GM23338 (cell line): ENCODE data around the gene KRTAP12-1.

ENCODE experiments used
- CREB1 ChIP-seq: fragments of 250-450 bp; sonication (Bioruptor Pico); IDR thresholded peaks from 2 replicates; pipeline ENCODE4 v1.5.0; 2020; ENCODE audit warnings: low read depth, mild to moderate bottlenecking, moderate library complexity
- EZH2 ChIP-seq: fragments of 200-600 bp; sonication (generic); IDR thresholded peaks from one replicate; pipeline ENCODE4 v1.8.0; 2017; ENCODE audit warnings: antibody characterized with exemption, mild to moderate bottlenecking, low read depth; ENCODE audit not compliant: unreplicated experiment
- EZH2phosphoT487 ChIP-seq: fragments of 200-600 bp; sonication (generic); IDR thresholded peaks from one replicate; pipeline ENCODE4 v1.8.1; 2018; ENCODE audit warnings: antibody characterized with exemption; ENCODE audit not compliant: unreplicated experiment
- JUNB ChIP-seq: IDR thresholded peaks from one replicate; pipeline ENCODE4 v1.6.1; 2016; ENCODE audit warnings: antibody characterized with exemption; ENCODE audit not compliant: unreplicated experiment
- POLR2AphosphoS5 ChIP-seq: IDR thresholded peaks from 2 replicates; pipeline ENCODE4 v1.6.1; 2016; ENCODE audit warnings: antibody characterized with exemption, low read depth
- STAT1 ChIP-seq: IDR thresholded peaks from one replicate; pipeline ENCODE4 v1.6.1; 2016; ENCODE audit warnings: antibody characterized with exemption; ENCODE audit not compliant: unreplicated experiment
- TF ChIP-seq, protein P1 (sequence below), 2 experiments: fragments of 200-600 bp in 1 of 2; sonication (generic) in 1 of 2; conservative IDR thresholded peaks; 2 replicates each; pipeline versions ENCODE4 v1.5.1 to v1.6.1; 2016 to 2017; ENCODE audit warnings: antibody characterized with exemption in 2 of 2, low read depth in 2 of 2, mild to moderate bottlenecking in 2 of 2, moderate library complexity in 1 of 2
- TF ChIP-seq, protein P2 (sequence below): IDR thresholded peaks from 2 replicates; pipeline ENCODE4 v1.6.1; 2016; ENCODE audit warnings: antibody characterized with exemption
- TF ChIP-seq, protein P3 (sequence below): IDR thresholded peaks from one replicate; pipeline ENCODE4 v1.6.1; 2018; ENCODE audit warnings: antibody characterized with exemption; ENCODE audit not compliant: unreplicated experiment
- TF ChIP-seq, protein P4 (sequence below): fragments of 250-450 bp; sonication (Bioruptor Pico); IDR thresholded peaks from 2 replicates; pipeline ENCODE4 v1.5.0; 2020; ENCODE audit warnings: mild to moderate bottlenecking, moderate library complexity

DNA sequence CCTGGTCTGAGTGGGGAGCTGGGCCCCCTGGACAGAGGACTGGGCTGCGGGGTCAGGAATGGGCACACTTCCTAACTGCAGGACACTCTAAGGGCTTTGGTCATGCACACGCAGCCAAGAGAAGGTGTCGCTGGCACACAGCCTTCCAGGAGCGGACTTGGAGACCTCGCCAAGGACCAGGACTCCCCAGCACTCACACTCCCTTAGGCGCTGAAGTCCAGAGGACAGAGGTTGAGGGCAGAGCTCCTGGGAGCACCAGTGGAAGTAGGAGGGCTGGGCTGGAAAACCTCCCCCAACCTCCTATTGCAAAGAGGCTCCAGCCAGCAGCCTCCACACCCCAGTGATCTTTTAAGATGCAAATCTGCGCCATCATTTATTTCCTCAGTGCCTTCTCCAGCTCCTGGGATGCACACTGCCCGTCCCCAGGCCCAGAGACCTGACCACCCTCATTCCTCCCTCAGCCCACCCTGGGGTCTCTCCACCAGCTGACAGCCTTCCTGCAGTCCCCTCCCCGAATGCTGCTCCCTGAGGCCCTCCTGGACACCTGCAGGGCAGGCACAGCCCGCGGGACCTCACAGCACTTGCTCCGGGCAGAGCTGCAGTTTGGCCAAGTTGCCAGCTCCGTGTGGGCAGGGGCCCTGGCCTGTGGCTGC lies 26.4 kb upstream of the KRTAP12-1 start:
- TF ChIP-seq, protein P1, sequence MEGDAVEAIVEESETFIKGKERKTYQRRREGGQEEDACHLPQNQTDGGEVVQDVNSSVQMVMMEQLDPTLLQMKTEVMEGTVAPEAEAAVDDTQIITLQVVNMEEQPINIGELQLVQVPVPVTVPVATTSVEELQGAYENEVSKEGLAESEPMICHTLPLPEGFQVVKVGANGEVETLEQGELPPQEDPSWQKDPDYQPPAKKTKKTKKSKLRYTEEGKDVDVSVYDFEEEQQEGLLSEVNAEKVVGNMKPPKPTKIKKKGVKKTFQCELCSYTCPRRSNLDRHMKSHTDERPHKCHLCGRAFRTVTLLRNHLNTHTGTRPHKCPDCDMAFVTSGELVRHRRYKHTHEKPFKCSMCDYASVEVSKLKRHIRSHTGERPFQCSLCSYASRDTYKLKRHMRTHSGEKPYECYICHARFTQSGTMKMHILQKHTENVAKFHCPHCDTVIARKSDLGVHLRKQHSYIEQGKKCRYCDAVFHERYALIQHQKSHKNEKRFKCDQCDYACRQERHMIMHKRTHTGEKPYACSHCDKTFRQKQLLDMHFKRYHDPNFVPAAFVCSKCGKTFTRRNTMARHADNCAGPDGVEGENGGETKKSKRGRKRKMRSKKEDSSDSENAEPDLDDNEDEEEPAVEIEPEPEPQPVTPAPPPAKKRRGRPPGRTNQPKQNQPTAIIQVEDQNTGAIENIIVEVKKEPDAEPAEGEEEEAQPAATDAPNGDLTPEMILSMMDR (conservative IDR thresholded peaks at IDR 0.05; ENCODE audit: low read depth in 2 of 2): no peak
- no peak for TF ChIP-seq POLR2AphosphoS5
- peak; percentile 71 for TF ChIP-seq EZH2
- TF ChIP-seq CREB1: no peak
- TF ChIP-seq, protein P2, sequence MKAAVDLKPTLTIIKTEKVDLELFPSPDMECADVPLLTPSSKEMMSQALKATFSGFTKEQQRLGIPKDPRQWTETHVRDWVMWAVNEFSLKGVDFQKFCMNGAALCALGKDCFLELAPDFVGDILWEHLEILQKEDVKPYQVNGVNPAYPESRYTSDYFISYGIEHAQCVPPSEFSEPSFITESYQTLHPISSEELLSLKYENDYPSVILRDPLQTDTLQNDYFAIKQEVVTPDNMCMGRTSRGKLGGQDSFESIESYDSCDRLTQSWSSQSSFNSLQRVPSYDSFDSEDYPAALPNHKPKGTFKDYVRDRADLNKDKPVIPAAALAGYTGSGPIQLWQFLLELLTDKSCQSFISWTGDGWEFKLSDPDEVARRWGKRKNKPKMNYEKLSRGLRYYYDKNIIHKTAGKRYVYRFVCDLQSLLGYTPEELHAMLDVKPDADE: no peak
- TF ChIP-seq, protein P3, sequence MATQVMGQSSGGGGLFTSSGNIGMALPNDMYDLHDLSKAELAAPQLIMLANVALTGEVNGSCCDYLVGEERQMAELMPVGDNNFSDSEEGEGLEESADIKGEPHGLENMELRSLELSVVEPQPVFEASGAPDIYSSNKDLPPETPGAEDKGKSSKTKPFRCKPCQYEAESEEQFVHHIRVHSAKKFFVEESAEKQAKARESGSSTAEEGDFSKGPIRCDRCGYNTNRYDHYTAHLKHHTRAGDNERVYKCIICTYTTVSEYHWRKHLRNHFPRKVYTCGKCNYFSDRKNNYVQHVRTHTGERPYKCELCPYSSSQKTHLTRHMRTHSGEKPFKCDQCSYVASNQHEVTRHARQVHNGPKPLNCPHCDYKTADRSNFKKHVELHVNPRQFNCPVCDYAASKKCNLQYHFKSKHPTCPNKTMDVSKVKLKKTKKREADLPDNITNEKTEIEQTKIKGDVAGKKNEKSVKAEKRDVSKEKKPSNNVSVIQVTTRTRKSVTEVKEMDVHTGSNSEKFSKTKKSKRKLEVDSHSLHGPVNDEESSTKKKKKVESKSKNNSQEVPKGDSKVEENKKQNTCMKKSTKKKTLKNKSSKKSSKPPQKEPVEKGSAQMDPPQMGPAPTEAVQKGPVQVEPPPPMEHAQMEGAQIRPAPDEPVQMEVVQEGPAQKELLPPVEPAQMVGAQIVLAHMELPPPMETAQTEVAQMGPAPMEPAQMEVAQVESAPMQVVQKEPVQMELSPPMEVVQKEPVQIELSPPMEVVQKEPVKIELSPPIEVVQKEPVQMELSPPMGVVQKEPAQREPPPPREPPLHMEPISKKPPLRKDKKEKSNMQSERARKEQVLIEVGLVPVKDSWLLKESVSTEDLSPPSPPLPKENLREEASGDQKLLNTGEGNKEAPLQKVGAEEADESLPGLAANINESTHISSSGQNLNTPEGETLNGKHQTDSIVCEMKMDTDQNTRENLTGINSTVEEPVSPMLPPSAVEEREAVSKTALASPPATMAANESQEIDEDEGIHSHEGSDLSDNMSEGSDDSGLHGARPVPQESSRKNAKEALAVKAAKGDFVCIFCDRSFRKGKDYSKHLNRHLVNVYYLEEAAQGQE: no peak
- no peak for TF ChIP-seq EZH2phosphoT487
- no peak for TF ChIP-seq STAT1
- TF ChIP-seq, protein P4, sequence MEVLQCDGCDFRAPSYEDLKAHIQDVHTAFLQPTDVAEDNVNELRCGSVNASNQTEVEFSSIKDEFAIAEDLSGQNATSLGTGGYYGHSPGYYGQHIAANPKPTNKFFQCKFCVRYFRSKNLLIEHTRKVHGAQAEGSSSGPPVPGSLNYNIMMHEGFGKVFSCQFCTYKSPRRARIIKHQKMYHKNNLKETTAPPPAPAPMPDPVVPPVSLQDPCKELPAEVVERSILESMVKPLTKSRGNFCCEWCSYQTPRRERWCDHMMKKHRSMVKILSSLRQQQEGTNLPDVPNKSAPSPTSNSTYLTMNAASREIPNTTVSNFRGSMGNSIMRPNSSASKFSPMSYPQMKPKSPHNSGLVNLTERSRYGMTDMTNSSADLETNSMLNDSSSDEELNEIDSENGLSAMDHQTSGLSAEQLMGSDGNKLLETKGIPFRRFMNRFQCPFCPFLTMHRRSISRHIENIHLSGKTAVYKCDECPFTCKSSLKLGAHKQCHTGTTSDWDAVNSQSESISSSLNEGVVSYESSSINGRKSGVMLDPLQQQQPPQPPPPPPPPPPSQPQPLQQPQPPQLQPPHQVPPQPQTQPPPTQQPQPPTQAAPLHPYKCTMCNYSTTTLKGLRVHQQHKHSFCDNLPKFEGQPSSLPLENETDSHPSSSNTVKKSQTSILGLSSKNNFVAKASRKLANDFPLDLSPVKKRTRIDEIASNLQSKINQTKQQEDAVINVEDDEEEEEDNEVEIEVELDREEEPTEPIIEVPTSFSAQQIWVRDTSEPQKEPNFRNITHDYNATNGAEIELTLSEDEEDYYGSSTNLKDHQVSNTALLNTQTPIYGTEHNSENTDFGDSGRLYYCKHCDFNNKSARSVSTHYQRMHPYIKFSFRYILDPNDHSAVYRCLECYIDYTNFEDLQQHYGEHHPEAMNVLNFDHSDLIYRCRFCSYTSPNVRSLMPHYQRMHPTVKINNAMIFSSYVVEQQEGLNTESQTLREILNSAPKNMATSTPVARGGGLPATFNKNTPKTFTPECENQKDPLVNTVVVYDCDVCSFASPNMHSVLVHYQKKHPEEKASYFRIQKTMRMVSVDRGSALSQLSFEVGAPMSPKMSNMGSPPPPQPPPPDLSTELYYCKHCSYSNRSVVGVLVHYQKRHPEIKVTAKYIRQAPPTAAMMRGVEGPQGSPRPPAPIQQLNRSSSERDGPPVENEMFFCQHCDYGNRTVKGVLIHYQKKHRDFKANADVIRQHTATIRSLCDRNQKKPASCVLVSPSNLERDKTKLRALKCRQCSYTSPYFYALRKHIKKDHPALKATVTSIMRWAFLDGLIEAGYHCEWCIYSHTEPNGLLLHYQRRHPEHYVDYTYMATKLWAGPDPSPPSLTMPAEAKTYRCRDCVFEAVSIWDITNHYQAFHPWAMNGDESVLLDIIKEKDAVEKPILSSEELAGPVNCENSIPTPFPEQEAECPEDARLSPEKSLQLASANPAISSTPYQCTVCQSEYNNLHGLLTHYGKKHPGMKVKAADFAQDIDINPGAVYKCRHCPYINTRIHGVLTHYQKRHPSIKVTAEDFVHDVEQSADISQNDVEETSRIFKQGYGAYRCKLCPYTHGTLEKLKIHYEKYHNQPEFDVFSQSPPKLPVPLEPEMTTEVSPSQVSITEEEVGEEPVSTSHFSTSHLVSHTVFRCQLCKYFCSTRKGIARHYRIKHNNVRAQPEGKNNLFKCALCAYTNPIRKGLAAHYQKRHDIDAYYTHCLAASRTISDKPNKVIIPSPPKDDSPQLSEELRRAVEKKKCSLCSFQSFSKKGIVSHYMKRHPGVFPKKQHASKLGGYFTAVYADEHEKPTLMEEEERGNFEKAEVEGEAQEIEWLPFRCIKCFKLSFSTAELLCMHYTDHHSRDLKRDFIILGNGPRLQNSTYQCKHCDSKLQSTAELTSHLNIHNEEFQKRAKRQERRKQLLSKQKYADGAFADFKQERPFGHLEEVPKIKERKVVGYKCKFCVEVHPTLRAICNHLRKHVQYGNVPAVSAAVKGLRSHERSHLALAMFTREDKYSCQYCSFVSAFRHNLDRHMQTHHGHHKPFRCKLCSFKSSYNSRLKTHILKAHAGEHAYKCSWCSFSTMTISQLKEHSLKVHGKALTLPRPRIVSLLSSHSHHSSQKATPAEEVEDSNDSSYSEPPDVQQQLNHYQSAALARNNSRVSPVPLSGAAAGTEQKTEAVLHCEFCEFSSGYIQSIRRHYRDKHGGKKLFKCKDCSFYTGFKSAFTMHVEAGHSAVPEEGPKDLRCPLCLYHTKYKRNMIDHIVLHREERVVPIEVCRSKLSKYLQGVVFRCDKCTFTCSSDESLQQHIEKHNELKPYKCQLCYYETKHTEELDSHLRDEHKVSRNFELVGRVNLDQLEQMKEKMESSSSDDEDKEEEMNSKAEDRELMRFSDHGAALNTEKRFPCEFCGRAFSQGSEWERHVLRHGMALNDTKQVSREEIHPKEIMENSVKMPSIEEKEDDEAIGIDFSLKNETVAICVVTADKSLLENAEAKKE (CRISPR knock-in tag): no peak
- TF ChIP-seq JUNB: no peak
